ENCODE measurements around the gene PARP4. TPM values are rescaled to one million over a fixed set of nuclear protein-coding genes. Genes with fewer than 3 reads are reported as not detected.
"Not testable (repeated sequence)": the region's sequence is repeated elsewhere in the genome, so short reads cannot be mapped to it uniquely, and the experiment has no call there.

The PARP4 gene
- total and polyA plus RNA-seq, 2 experiments from 2014 or later, result 12.9 to 32.9 TPM

GRCh38 chr13:24392972-24393371, 119.6 kb downstream of the PARP4 start:
- H3F3A ChIP-seq (replicated peaks; ENCODE audit: low read depth), result no peaks in the 10 kb centered on the region
- no peak overlapping the region for H3K4me3 Mint-ChIP-seq
- H3K4me2 ChIP-seq, result no peak overlapping the region
- no peaks in the 10 kb centered on the region for H3K4me1 ChIP-seq (ENCODE audit: insufficient read depth)
- no peaks in the 10 kb centered on the region for H3K36me3 ChIP-seq (ENCODE audit: insufficient read depth)
- no peak overlapping the region for H3K4me3 ChIP-seq
- no peaks in the 10 kb centered on the region; the same call in 2 of the 3 replicates for H3K4me1 Mint-ChIP-seq
- peaks cover 23% of the 10 kb centered on the region for H3K9me3 Mint-ChIP-seq
- DNase-seq (ENCODE audit: low spot score), result no peak
- H4K20me1 ChIP-seq (replicated peaks; ENCODE audit: insufficient read depth), result no peaks in the 10 kb centered on the region
- no peaks in the 10 kb centered on the region for H3K79me2 ChIP-seq (replicated peaks; ENCODE audit: insufficient read depth)
- no peaks in the 10 kb centered on the region for H3K9me2 ChIP-seq (ENCODE audit: insufficient read depth)
- H3K27ac ChIP-seq (ENCODE audit: low read depth), result no peak overlapping the region
- peaks cover 6% of the 10 kb centered on the region for H3K36me3 Mint-ChIP-seq (ENCODE audit: low read depth)
- no peak overlapping the region for H3K27ac Mint-ChIP-seq
- TF ChIP-seq REST (IDR thresholded peaks at IDR 0.05; ENCODE audit: unreplicated experiment) (no peak), ETS1 (IDR thresholded peaks at IDR 0.05) (no peak), ZNF331 (CRISPR knock-in tag; IDR thresholded peaks at IDR 0.05; ENCODE audit: low read depth) (no peak), ZNF114 (CRISPR knock-in tag; IDR thresholded peaks at IDR 0.05) (no peak), JUNB (IDR thresholded peaks at IDR 0.05; ENCODE audit: unreplicated experiment) (no peak), ZNF462 (CRISPR knock-in tag; IDR thresholded peaks at IDR 0.05) (no peak), NANOG (IDR thresholded peaks at IDR 0.05; ENCODE audit: borderline replicate concordance) (no peak)
- no peak for ATAC-seq
- H3K27me3 ChIP-seq (ENCODE audit: insufficient read depth), result no peaks in the 10 kb centered on the region
- H2AFZ ChIP-seq, result no peak overlapping the region
- peaks cover 2% of the 10 kb centered on the region for H3K27me3 Mint-ChIP-seq (ENCODE audit: insufficient read depth, low read depth, poor library complexity)

GRCh38 chr13:24391771-24392683, 120.6 kb downstream of the PARP4 start:
- H3K4me1 ChIP-seq (ENCODE audit: insufficient read depth); ATAC-seq; H3K36me3 ChIP-seq (ENCODE audit: insufficient read depth); H3F3A ChIP-seq (replicated peaks; ENCODE audit: low read depth); H3K79me2 ChIP-seq (replicated peaks; ENCODE audit: insufficient read depth); H3K4me2 ChIP-seq; H3K4me3 Mint-ChIP-seq; DNase-seq (ENCODE audit: low spot score); H3K9me2 ChIP-seq (ENCODE audit: insufficient read depth); H3K27ac Mint-ChIP-seq; H4K20me1 ChIP-seq (replicated peaks; ENCODE audit: insufficient read depth); H3K27me3 Mint-ChIP-seq (ENCODE audit: insufficient read depth, low read depth, poor library complexity); H3K4me3 ChIP-seq; H3K4me1 Mint-ChIP-seq; H3K27me3 ChIP-seq (ENCODE audit: insufficient read depth); H3K36me3 Mint-ChIP-seq (ENCODE audit: low read depth); H3K27ac ChIP-seq (ENCODE audit: low read depth); H2AFZ ChIP-seq: not testable (repeated sequence)
- H3K9me3 Mint-ChIP-seq, result peaks cover 17% of the 10 kb centered on the region
